Measurements from ENCODE around the gene TIAM1. TPM values are rescaled to one million over a fixed set of nuclear protein-coding genes. Genes with fewer than 3 reads are reported as not detected.

Gene TIAM1
- total RNA-seq, 1 donor from 2014 or later, result 41.3 TPM

DNA sequence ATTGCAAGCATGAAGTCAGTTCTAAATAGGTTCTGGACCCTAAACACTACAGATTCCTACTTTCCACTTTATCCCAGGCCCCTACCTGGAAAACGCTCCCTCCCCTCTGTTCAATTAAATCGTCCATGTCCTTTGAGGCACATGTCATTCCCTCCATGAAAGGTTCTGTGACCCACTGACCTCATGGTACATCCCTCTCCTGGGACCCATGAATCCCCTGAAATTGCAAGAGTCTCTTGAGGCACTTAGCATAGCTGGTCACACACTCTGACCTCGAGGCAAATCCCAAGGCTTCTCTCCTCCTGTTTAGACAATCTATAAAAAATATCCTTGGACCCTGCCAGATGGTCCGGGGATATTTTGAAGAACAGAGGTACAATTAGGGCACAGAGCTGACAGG is 271.5 kb downstream of the TIAM1 start:
- H3K36me3 ChIP-seq, result no peaks in the 10 kb centered on the region
- H3K27ac ChIP-seq, result no peak overlapping the region
- no peaks in the 10 kb centered on the region for H3K9me3 ChIP-seq
- no peak for DNase-seq (ENCODE audit: extremely low spot score in 2 of 2)
- TF ChIP-seq, protein P1, sequence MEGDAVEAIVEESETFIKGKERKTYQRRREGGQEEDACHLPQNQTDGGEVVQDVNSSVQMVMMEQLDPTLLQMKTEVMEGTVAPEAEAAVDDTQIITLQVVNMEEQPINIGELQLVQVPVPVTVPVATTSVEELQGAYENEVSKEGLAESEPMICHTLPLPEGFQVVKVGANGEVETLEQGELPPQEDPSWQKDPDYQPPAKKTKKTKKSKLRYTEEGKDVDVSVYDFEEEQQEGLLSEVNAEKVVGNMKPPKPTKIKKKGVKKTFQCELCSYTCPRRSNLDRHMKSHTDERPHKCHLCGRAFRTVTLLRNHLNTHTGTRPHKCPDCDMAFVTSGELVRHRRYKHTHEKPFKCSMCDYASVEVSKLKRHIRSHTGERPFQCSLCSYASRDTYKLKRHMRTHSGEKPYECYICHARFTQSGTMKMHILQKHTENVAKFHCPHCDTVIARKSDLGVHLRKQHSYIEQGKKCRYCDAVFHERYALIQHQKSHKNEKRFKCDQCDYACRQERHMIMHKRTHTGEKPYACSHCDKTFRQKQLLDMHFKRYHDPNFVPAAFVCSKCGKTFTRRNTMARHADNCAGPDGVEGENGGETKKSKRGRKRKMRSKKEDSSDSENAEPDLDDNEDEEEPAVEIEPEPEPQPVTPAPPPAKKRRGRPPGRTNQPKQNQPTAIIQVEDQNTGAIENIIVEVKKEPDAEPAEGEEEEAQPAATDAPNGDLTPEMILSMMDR (IDR thresholded peaks at IDR 0.05), result no peak
- TF ChIP-seq POLR2AphosphoS5 (IDR thresholded peaks at IDR 0.05; ENCODE audit: insufficient read depth in 1 of 2, low read depth in 1 of 2), result no peak
- TF ChIP-seq POLR2A (IDR thresholded peaks at IDR 0.05), result no peak
- H3K27me3 ChIP-seq, result no peaks in the 10 kb centered on the region
- intact Hi-C loops (cut with DNase I), result no loop called here
- H3K4me1 ChIP-seq, result no peaks in the 10 kb centered on the region
- H3K4me3 ChIP-seq, result no peak overlapping the region

Data from vagina (tissue), 2 donors.